ENCODE measurements around the gene HSPA1A. TPM values are rescaled to one million over a fixed set of nuclear protein-coding genes. Genes with fewer than 3 reads are reported as not detected.
"Not testable (repeated sequence)": the region's sequence is repeated elsewhere in the genome, so short reads cannot be mapped to it uniquely, and the experiment has no call there.

HSPA1A gene
- polyA plus RNA-seq, 3 donors from 2014 or later, result 9.7 to 81.3 (median 22.5) TPM

DNA sequence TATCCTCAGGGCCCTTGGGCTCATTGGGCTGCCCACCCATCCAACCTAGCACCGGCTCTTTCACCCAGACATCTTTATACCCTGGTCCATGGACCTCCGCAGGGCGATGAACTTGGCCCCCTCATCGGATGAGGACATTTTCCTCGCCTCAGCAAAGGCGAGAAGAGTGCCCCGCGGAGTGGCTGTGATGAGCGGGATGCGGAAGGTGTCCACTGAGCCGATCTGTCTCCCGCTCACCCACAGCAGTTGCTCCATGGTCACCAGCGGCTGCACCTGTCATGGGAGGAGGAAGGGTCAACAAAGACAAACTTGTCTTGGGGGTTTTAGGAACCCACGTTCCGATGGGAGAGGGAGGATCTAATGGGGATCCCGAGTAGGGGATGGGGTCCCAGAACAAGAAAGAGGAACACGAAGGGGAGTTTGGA is 46.6 kb downstream of the HSPA1A start:
- H3K9me3 Mint-ChIP-seq, result no peaks in the 10 kb centered on the region
- peaks cover 15 to 16% (median 15%) of the 10 kb centered on the region in 3 donors for H3K27me3 Mint-ChIP-seq (ENCODE audit: low read depth in 3 of 3)
- peaks cover 29 to 31% of the 10 kb centered on the region in 2 donors for H3K4me1 Mint-ChIP-seq
- H3K36me3 Mint-ChIP-seq, result peaks cover 0 to 14% (median 7%) of the 10 kb centered on the region in 3 donors
- peak overlapping the region; percentile 86 to 97 (median 93) for H3K27ac Mint-ChIP-seq
- DNase-seq, result no peak
- peak overlapping the region; percentile 83 to 95 (median 94) for H3K4me3 Mint-ChIP-seq

DNA sequence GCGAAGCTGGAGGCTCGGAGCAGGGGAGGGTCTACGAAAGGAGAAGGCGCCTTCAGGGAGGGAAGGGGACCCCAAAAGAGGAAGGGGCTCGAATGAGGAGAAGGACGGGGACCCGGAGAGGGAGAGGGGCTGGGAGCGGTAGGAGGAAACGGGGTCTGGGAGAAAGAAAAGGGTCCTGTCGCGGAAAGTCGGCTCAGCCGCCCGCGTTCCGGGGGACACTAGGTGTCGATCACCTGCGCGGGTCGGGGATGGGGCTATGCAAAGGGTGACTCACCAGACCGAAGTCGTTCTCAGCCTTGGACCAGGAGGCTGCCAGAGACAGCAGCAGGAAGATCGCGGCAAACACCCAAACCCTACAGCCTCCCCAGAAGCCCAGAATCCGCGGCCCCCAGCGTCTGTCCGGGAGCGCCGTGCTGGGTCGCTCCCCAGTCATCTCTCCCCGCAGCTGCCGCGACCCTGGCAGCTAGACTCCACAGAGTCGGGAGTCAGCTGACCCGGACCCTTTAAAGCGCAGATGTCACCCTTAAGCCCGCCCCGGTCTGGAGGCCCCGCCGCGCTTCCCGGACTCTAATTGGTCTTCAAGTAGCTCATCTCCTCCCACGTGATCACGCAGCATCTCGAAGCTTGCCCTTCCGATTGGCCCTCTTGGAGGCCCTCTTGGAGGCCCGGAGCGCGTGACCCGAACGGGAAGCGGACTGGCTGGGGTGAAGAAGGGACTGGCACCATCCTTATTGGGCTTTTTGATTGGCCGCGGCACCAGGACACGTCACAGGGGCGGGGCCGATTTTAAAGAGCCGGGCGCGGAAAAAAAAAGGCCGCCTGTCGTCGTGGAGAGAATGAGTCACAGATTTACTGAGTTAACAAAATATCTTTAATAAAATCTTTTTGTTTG is 47.2 kb downstream of the HSPA1A start, which contains the start of gene NEU1:
Gene NEU1, minus strand, starts transcription at position 478 of the 892 bp plus-strand sequence. Its CDS starts 45 bp downstream, at position 433.
- H3K4me1 Mint-ChIP-seq, result peaks cover 29 to 31% of the 10 kb centered on the region in 2 donors
- H3K27me3 Mint-ChIP-seq (ENCODE audit: low read depth in 3 of 3), result peaks cover 15 to 16% (median 15%) of the 10 kb centered on the region in 3 donors
- peaks cover 0 to 14% (median under 1%) of the 10 kb centered on the region in 3 donors for H3K36me3 Mint-ChIP-seq
- DNase-seq, result peak; percentile 99
- no peaks in the 10 kb centered on the region for H3K9me3 Mint-ChIP-seq
- peak within 1 kb of the TSS; percentile 86 to 97 (median 93) for H3K27ac Mint-ChIP-seq
- peak within 1 kb of the TSS; percentile 83 to 95 (median 94) for H3K4me3 Mint-ChIP-seq

DNA sequence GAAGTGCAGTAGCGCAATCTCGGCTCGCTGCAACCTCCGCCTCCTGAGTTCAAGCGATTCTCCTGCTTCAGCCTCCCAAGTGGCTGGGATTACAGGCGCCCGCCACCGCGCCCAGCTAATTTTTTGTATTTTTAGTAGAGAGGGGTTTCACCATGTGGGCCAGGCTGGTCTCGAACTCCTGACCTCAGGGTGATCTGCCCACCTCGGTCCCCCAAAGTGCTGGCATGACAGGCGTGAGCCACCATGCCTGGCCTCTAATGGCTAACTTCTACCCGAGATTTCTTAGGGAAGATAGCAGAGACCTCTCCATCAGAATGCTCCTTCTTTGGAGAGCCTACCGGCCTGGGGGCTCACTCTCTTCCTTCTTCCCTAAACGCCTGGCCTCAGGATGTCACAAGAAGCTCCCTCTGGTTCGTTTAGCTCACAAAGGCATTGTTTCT is 48.8 kb downstream of the HSPA1A start:
- peak overlapping the region; percentile 83 to 95 (median 94) for H3K4me3 Mint-ChIP-seq
- DNase-seq, H3K36me3 Mint-ChIP-seq, H3K9me3 Mint-ChIP-seq: not testable (repeated sequence)
- H3K27ac Mint-ChIP-seq, result peak overlapping the region; percentile 86 to 97 (median 93)
- peaks cover 29 to 31% of the 10 kb centered on the region in 2 donors for H3K4me1 Mint-ChIP-seq
- H3K27me3 Mint-ChIP-seq (ENCODE audit: low read depth in 3 of 3), result peaks cover 12 to 21% (median 15%) of the 10 kb centered on the region in 3 donors

DNA sequence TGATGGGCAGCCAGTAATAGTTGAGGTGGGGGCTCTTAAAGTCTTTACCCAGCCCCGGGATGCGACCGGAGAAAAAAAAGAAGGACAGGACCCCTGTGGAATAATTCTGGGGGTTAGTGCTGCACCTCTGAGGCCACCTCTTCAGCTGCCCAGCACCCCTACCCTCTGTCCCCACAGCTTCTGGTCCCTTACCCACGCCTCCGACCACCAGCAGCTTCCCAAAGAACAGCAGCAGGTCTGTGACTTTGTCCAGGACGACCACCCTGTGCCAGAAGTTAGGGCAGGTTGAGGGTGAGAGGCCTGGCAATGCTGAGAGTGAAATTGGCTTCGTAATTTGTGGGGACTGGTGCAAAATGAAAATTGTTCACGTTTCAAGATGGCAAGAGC is 49.5 kb downstream of the HSPA1A start:
- Mint-ChIP-seq H3K27ac (no peak overlapping the region), H3K27me3 (ENCODE audit: low read depth in 3 of 3) (peaks cover 12 to 21% (median 14%) of the 10 kb centered on the region in 3 donors), H3K9me3 (no peaks in the 10 kb centered on the region), H3K4me1 (peaks cover 29 to 31% of the 10 kb centered on the region in 2 donors), H3K36me3 (peaks cover 0 to 4% (median 0%) of the 10 kb centered on the region in 3 donors), H3K4me3 (peak overlapping the region in 1 of 5 donors; percentile 83)
- DNase-seq, result no peak

DNA sequence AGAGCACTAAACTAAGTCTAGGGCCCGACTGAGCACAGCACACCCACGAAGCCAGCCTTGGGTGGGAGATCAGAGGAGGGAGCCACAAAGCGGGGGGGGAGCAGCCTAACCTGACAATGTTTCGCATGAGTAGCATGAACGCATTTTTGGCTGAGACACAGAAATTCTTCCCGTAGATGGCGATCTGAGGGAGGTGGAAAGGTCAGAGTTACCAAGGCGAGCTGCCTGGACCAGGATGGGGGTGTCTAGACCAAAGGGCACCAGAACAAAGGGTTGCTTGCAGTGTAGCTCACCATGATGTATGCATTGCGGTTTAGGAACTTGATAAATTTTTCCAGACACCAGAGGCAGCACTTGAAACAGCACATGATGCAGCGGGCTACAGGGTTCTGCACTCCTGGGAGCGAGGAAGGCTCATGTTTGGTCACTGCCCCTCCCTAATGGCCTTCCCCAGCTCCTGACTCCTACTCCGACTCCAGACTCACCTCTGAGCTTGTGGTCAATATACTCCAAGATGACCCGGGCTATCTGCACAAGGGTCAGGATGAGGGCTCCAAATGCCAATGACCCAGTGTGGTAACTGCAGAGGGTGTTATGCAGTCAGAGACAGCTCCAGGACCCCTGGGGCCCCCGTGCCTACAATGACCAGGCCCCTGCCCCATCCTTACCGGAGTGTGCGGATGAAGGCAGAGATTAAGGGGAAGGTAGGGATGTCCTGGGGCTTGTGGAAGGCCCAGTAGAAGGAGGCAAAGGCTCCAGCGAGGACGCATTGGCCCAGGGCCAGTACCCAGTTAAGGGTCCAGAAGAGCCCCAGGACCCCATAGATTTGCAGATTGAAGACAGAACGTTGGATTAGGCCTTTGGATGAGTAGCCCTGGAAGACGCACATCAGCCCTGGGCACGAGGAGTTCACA is 50.1 kb downstream of the HSPA1A start:
- Mint-ChIP-seq H3K36me3 (peaks cover 0 to 4% (median 0%) of the 10 kb centered on the region in 3 donors), H3K4me3 (no peak overlapping the region), H3K27me3 (ENCODE audit: low read depth in 3 of 3) (peaks cover 12 to 21% (median 12%) of the 10 kb centered on the region in 3 donors)

More for the DNA sequence above, 50.1 kb downstream of the HSPA1A start:
- no peak for DNase-seq
- Mint-ChIP-seq H3K9me3 (no peaks in the 10 kb centered on the region), H3K4me1 (peaks cover 29 to 31% of the 10 kb centered on the region in 2 donors), H3K27ac (peak overlapping the region in 1 of 6 donors; percentile 36)

Other genes with a start within 250 kb of the HSPA1A start
- gene LTA, start 243.3 kb upstream of the HSPA1A start, polyA plus RNA-seq, result 1 to 10 TPM; 1.4 to 6.6 (median 3.1) TPM
- gene TNF, start 240.0 kb upstream of the HSPA1A start, polyA plus RNA-seq, result 1 to 10 TPM; 2.1 to 5.9 (median 5.6) TPM
- gene LTB, start 233.1 kb upstream of the HSPA1A start, polyA plus RNA-seq, result 100 to 1,000 TPM; 132 to 137 (median 133) TPM
- 10 to 100 TPM; 20.3 to 44.8 (median 42.3) TPM for gene LST1, start 229.3 kb upstream of the HSPA1A start, polyA plus RNA-seq
- gene NCR3, start 222.5 kb upstream of the HSPA1A start, polyA plus RNA-seq, result 100 to 1,000 TPM; 393 to 414 (median 409) TPM
- 10 to 100 TPM in 2 of 3 donors, 1 to 10 TPM in 1; 6.6 to 44.1 (median 40.3) TPM for gene AIF1, start 200.3 kb upstream of the HSPA1A start, polyA plus RNA-seq
- 10 to 100 TPM in 1 of 3 donors, 1 to 10 TPM in 1, not detected in 1; 2.3 to 13.4 TPM for gene PRRC2A, start 194.8 kb upstream of the HSPA1A start, polyA plus RNA-seq
- gene BAG6, start 162.9 kb upstream of the HSPA1A start, polyA plus RNA-seq, result 10 to 100 TPM in 2 of 3 donors, 1 to 10 TPM in 1; 8.5 to 22.7 (median 16.2) TPM
- gene APOM, start 159.6 kb upstream of the HSPA1A start, polyA plus RNA-seq, result 1 to 10 TPM; 1.8 to 5.7 (median 3.9) TPM
- 10 to 100 TPM; 23.6 to 41.6 (median 26.3) TPM for gene C6orf47, start 154.8 kb upstream of the HSPA1A start, polyA plus RNA-seq
- 10 to 100 TPM; 17.2 to 29.3 (median 22.9) TPM for gene GPANK1, start 150.5 kb upstream of the HSPA1A start, polyA plus RNA-seq
- 100 to 1,000 TPM; 253 to 291 (median 289) TPM for gene CSNK2B, start 149.5 kb upstream of the HSPA1A start, polyA plus RNA-seq
- gene LY6G5B, start 145.6 kb upstream of the HSPA1A start, polyA plus RNA-seq, result 1 to 10 TPM in 1 of 3 donors, under 1 TPM in 2; 0.44 to 1.8 (median 0.47) TPM
- gene LY6G5C, start 134.5 kb upstream of the HSPA1A start, polyA plus RNA-seq, result 1 to 10 TPM; 4.6 to 9.7 (median 6.1) TPM
- gene ABHD16A, start 112.2 kb upstream of the HSPA1A start, polyA plus RNA-seq, result 10 to 100 TPM; 43.6 to 53.7 (median 47.0) TPM
- gene LY6G6F, start 108.7 kb upstream of the HSPA1A start, polyA plus RNA-seq, result 1 to 10 TPM in 1 of 3 donors, not detected in 2; 2.5 TPM
- not detected for gene LY6G6D, start 100.2 kb upstream of the HSPA1A start, polyA plus RNA-seq
- gene LY6G6C, start 93.8 kb upstream of the HSPA1A start, polyA plus RNA-seq, result not detected
- 10 to 100 TPM in 1 of 3 donors, 1 to 10 TPM in 2; 2.6 to 10.9 (median 6.3) TPM for gene MPIG6B, start 92.2 kb upstream of the HSPA1A start, polyA plus RNA-seq
- 100 to 1,000 TPM in 1 of 3 donors, 10 to 100 TPM in 2; 58.5 to 112 (median 74.9) TPM for gene DDAH2, start 86.2 kb upstream of the HSPA1A start, polyA plus RNA-seq
- 1,000 to 10,000 TPM; 1,179 to 1,674 (median 1,350) TPM for gene CLIC1, start 79.0 kb upstream of the HSPA1A start, polyA plus RNA-seq
- 1 to 10 TPM in 2 of 3 donors, not detected in 1; 2.1 to 2.5 TPM for gene MSH5, start 75.5 kb upstream of the HSPA1A start, polyA plus RNA-seq
- not detected for gene SAPCD1, start 52.9 kb upstream of the HSPA1A start, polyA plus RNA-seq
- 1 to 10 TPM in 1 of 3 donors, under 1 TPM in 2; 0.21 to 1.8 (median 0.93) TPM for gene VWA7, start 38.2 kb upstream of the HSPA1A start, polyA plus RNA-seq
- 10 to 100 TPM; 26.5 to 44.6 (median 28.8) TPM for gene VARS1, start 19.8 kb upstream of the HSPA1A start, polyA plus RNA-seq
- gene LSM2, start 8.6 kb upstream of the HSPA1A start, polyA plus RNA-seq, result 10 to 100 TPM; 77.7 to 97.1 (median 94.6) TPM
- gene HSPA1L, start 260 bp upstream of the HSPA1A start, polyA plus RNA-seq, result 1 to 10 TPM in 2 of 3 donors, under 1 TPM in 1; 0.70 to 3.8 (median 2.4) TPM
- gene HSPA1B, start 12.2 kb downstream of the HSPA1A start, polyA plus RNA-seq, result 1 to 10 TPM; 1.5 to 3.2 (median 1.9) TPM
- 10 to 100 TPM; 37.5 to 44.9 (median 40.5) TPM for gene NEU1, start 47.3 kb downstream of the HSPA1A start, polyA plus RNA-seq
- gene SLC44A4, start 63.5 kb downstream of the HSPA1A start, polyA plus RNA-seq, result not detected
- 10 to 100 TPM; 18.8 to 52.1 (median 21.5) TPM for gene EHMT2, start 82.2 kb downstream of the HSPA1A start, polyA plus RNA-seq
- not detected for gene ZBTB12, start 86.5 kb downstream of the HSPA1A start, polyA plus RNA-seq
- under 1 TPM in 1 of 3 donors, not detected in 2; 0.74 TPM for gene C2, start 112.2 kb downstream of the HSPA1A start, polyA plus RNA-seq
- gene CFB, start 130.6 kb downstream of the HSPA1A start, polyA plus RNA-seq, result under 1 TPM in 1 of 3 donors, not detected in 2; 0.27 TPM
- 10 to 100 TPM; 73.3 to 84.6 (median 76.9) TPM for gene NELFE, start 143.4 kb downstream of the HSPA1A start, polyA plus RNA-seq
- 10 to 100 TPM; 14.1 to 20.6 (median 19.3) TPM for gene SKIC2, start 143.6 kb downstream of the HSPA1A start, polyA plus RNA-seq
- gene DXO, start 156.6 kb downstream of the HSPA1A start, polyA plus RNA-seq, result 10 to 100 TPM in 2 of 3 donors, 1 to 10 TPM in 1; 9.2 to 19.5 (median 17.2) TPM
- not detected for gene C4A, start 166.5 kb downstream of the HSPA1A start, polyA plus RNA-seq
- gene C4B, start 199.3 kb downstream of the HSPA1A start, polyA plus RNA-seq, result under 1 TPM in 1 of 3 donors, not detected in 2; 0.67 TPM
- gene CYP21A2, start 222.9 kb downstream of the HSPA1A start, polyA plus RNA-seq, result under 1 TPM in 1 of 3 donors, not detected in 2; 0.10 TPM